ENCODE results near the gene SOST.

GRCh38 chr17:43750153-43750552 is 8.4 kb downstream of the SOST start:
- TF ChIP-seq CTCF (conservative IDR thresholded peaks at IDR 0.05 in 1 of 2, IDR thresholded peaks at IDR 0.05 in 1 of 2; ENCODE audit: low read depth in 1 of 2, low read length in 2 of 2) (no peak), EZH2 (IDR thresholded peaks at IDR 0.05; ENCODE audit: low read length, missing control alignments) (no peak)

All from fibroblast of lung (primary cell).